ENCODE results near the gene ITPR2.

GRCh38 chr12:26754148-26754547, 78.8 kb downstream of the ITPR2 start:
- TF ChIP-seq CTCF (conservative IDR thresholded peaks at IDR 0.05; ENCODE audit: low read length) (no peak), EZH2phosphoT487 (IDR thresholded peaks at IDR 0.05; ENCODE audit: borderline replicate concordance) (no peak)

All from Loucy (cell line).